Esophagus muscularis mucosa (tissue), 4 donors: ENCODE measurements around the gene SH3D21. TPM values are rescaled to one million over a fixed set of nuclear protein-coding genes. Genes with fewer than 3 reads are reported as not detected.

Experiments
- DNase-seq: peaks from one replicate; pipeline ENCODE4 v3.0.0-alpha.2; 2017; ENCODE audit errors: extremely low spot score
- H3K27ac ChIP-seq, 4 donors: fragments of 200-600 bp; sonication (generic); replicated peaks in 1 of 4; 1 replicate in 3 of 4; 2 replicates in 1 of 4; pipeline ENCODE4 v1.5.1; 2016 to 2019; ENCODE audit warnings: mild to moderate bottlenecking in 1 of 4
- H3K27me3 ChIP-seq, 4 donors: fragments of 200-600 bp; sonication (generic); one replicate each; pipeline versions ENCODE4 v1.5.1 to v1.6.0; 2016 to 2019
- H3K36me3 ChIP-seq, 4 donors: fragments of 200-600 bp; sonication (generic); one replicate each; pipeline ENCODE4 v1.5.1; 2016 to 2019
- H3K4me1 ChIP-seq, 4 donors: fragments of 200-600 bp; sonication (generic); one replicate each; pipeline ENCODE4 v1.5.1; 2016 to 2019
- H3K4me3 ChIP-seq, 4 donors: fragments of 200-600 bp; sonication (generic); 1 replicate in 2 of 4; 2 replicates in 2 of 4; pipeline ENCODE4 v1.5.1; 2016 to 2019; ENCODE audit warnings: mild to moderate bottlenecking in 4 of 4, moderate library complexity in 1 of 4
- H3K9me3 ChIP-seq, 4 donors: fragments of 200-600 bp; sonication (generic); 1 replicate in 3 of 4; 2 replicates in 1 of 4; pipeline ENCODE4 v1.5.1; 2016 to 2019
- EP300 ChIP-seq: sonication (generic); formaldehyde crosslinking; IDR thresholded peaks from one replicate; pipeline ENCODE4 v1.6.1; 2017; ENCODE audit warnings: antibody characterized with exemption
- POLR2A ChIP-seq: fragments of 450-650 bp; IDR thresholded peaks from one replicate; pipeline ENCODE4 v1.6.1; 2017; ENCODE audit warnings: antibody characterized with exemption, moderate library complexity, mild to moderate bottlenecking, low read depth
- POLR2AphosphoS5 ChIP-seq, 2 donors: sonication (generic); formaldehyde crosslinking; IDR thresholded peaks; one replicate each; pipeline ENCODE4 v1.6.1; 2017; ENCODE audit warnings: antibody characterized with exemption in 2 of 2
- WGBS: methylation state at CpG from one replicate; pipeline ENCODE4 v1.1.5; 2018; 5-methylcytosine and 5-hydroxymethylcytosine counted together
- intact Hi-C: fragments of 100-400 bp; cut with DNase I; formaldehyde crosslinking; loops from one replicate; pipeline ENCODE4 v1.15.1; 2023
- total RNA-seq, 4 donors: library from RNA; depleted of rRNA; stranded (reverse); fragments of >200 nt; gene quantifications; one replicate each; pipeline versions ENCODE4 v1.1.0 to v1.2.1, GENCODE V29; 2016
- TF ChIP-seq, protein P1 (sequence below), 3 experiments: fragments of 200-600 bp in 2 of 3; fragments of 450-650 bp in 1 of 3; sonication (generic) in 2 of 3; IDR thresholded peaks; one replicate each; pipeline ENCODE4 v1.5.1; 2017 to 2019; ENCODE audit warnings: antibody characterized with exemption in 3 of 3, mild to moderate bottlenecking in 2 of 3, moderate library complexity in 1 of 3

Gene SH3D21
- total RNA-seq, 4 donors from 2014 or later = 0.26 to 2.0 (median 1.1) TPM

DNA sequence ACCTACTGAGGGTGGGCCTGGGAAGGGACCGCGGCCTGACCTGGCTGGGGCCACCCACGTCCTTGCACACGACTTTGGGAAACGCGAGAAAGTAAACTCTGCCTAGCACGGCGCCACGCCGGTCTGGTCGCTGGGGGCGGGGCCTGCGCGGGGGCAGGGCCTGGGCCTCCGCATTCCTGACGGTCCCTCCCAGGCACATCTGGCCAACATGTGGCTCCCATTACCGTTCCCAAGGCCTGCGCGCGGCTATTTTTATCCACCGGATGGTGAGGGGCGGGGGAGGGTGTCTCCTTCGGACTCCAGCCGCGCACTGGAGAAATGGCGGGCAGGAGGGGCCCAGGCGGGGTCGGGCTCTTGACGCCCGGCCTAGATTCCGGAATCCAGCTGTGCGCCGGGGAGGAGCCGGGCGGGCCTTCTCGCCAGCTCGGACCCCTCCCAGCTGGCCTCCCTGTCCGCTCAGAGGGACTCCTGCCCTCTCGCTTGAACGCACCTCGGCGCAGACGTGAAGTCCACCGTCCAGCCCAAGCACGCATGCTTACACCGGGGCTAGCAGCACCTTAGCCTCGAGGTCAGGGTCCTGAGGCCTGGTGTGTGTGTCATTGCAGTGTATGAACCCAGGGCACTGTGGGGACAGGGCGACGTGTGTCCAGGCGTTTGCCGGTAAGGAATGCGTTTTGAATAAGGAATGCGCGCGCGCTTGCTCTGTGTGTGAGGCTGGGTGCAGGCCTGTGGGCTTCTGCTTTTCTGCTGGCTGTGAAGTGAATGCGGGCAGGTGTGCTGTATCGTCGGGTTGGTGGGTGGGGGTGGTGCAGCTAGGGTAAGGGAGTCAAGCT, 15.2 kb downstream of the SH3D21 start:
- Histone ChIP-seq H3K9me3 (no peaks in the 10 kb centered on the region), H3K27ac (peak overlapping the region; percentile 79 to 92 (median 90)), H3K4me1 (peaks cover 25 to 43% (median 39%) of the 10 kb centered on the region in 4 donors), H3K4me3 (peak overlapping the region; percentile 70 to 92 (median 84)), H3K36me3 (peaks cover 0 to 7% (median 2%) of the 10 kb centered on the region in 4 donors), H3K27me3 (no peaks in the 10 kb centered on the region)
- TF ChIP-seq, protein P1, sequence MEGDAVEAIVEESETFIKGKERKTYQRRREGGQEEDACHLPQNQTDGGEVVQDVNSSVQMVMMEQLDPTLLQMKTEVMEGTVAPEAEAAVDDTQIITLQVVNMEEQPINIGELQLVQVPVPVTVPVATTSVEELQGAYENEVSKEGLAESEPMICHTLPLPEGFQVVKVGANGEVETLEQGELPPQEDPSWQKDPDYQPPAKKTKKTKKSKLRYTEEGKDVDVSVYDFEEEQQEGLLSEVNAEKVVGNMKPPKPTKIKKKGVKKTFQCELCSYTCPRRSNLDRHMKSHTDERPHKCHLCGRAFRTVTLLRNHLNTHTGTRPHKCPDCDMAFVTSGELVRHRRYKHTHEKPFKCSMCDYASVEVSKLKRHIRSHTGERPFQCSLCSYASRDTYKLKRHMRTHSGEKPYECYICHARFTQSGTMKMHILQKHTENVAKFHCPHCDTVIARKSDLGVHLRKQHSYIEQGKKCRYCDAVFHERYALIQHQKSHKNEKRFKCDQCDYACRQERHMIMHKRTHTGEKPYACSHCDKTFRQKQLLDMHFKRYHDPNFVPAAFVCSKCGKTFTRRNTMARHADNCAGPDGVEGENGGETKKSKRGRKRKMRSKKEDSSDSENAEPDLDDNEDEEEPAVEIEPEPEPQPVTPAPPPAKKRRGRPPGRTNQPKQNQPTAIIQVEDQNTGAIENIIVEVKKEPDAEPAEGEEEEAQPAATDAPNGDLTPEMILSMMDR (IDR thresholded peaks at IDR 0.05) = no peak
- peak; percentile 37 to 48 for TF ChIP-seq POLR2AphosphoS5 (IDR thresholded peaks at IDR 0.05)
- intact Hi-C loops = no loop called here
- WGBS = 32% methylated on average over 33 of the region's 59 CpGs
- no peak for DNase-seq

DNA sequence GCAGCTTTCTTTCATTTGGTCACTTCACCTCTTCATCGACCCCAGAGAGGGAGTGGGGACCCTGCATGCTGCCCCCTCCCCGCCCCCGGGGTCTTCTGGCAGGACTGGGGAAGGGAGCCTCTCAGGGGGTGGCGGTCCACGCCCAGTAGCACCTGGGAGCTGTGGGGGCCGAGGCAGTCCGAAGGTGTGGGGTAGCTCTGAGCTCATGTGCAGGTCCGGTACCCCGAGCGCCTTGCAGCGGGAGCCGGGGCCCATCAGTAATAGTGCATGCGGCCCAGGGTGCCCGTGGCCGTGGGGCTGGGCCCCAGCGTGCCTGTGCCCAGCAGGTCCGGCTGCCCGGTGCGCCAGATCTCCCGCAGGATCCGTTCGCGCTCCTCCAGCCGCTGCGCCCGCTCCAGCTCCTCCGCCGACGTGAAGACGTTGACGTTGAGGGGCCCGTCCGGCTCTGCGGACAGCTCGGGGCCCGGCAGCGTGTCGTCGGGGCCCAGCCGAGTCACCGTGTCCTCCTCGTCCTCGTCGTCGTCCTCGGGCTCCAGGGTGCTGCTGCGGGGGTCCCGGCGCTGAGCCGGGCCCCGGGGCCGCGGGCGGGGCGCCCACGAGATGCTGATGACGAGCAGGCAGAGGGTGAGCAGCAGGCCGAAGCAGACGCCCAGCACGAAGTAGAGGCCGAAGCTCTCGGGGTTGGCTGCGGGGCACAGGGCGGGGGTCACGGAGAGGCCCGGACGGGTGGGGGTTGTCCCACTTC, 16.0 kb downstream of the SH3D21 start:
- Histone ChIP-seq H3K4me3 (peak overlapping the region; percentile 70 to 92 (median 84)), H3K4me1 (peaks cover 25 to 43% (median 39%) of the 10 kb centered on the region in 4 donors), H3K9me3 (no peaks in the 10 kb centered on the region), H3K36me3 (peaks cover 0 to 7% (median 2%) of the 10 kb centered on the region in 4 donors), H3K27ac (peak overlapping the region; percentile 79 to 92 (median 90)), H3K27me3 (no peaks in the 10 kb centered on the region)
- TF ChIP-seq POLR2AphosphoS5 (IDR thresholded peaks at IDR 0.05) (no peak), POLR2A (no peak), EP300 (no peak)
- TF ChIP-seq, protein P1 (IDR thresholded peaks at IDR 0.05) = no peak
- intact Hi-C loops = no loop called here
- DNase-seq = no peak
- 68% methylated on average over 30 of the region's 67 CpGs for WGBS

DNA sequence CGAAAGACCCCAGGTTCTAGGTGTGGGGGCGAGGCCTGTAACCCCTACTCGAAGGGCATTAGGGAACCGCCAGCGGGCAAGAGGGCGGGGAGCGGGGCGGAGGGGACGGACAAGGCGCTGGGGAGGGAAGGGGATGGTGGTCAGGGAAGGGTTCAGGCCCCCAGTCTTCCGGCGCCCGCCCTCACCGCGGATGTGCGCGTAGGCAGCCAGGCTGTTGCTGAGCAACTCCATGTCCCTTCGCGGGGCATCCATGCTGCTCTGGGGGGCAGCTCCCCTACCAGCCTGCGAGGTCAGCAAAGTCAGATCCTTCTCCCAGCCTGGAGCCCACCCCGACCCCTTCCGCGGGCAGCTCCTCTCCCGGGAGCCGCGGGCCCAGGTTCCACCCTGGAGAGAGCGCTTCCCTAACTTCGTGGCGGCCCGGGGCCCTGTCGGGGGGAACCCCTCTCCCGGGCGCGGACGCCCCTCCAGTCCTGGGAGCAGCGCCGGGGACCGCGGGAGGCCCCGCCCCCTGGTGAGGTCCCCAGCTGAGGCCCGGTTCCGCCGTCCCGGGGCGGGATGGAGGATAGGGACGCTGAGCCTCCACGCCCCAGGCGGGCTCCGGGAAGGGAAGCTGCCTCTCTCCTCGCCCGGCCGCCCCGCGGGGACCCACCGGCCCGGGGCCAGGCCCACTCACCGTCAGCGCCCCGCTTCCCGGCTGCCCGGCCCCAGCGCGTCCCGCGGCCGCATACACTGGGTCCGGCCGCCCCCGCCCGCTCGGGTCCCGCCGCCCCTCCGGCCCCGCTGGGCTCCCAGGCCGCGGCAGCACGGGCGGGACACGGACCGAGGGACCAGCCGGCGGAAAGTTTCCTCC, 16.8 kb downstream of the SH3D21 start:
- H3K36me3 ChIP-seq = peaks cover 0 to 7% (median 2%) of the 10 kb centered on the region in 4 donors
- TF ChIP-seq EP300 (no peak), POLR2AphosphoS5 (IDR thresholded peaks at IDR 0.05) (no peak)
- TF ChIP-seq, protein P1 (IDR thresholded peaks at IDR 0.05) = no peak
- no peaks in the 10 kb centered on the region for H3K27me3 ChIP-seq
- H3K4me1 ChIP-seq = peaks cover 25 to 43% (median 39%) of the 10 kb centered on the region in 4 donors
- WGBS = 16% methylated on average over 11 of the region's 83 CpGs
- H3K27ac ChIP-seq = peak overlapping the region; percentile 79 to 92 (median 90)
- intact Hi-C loops = no loop called here
- H3K4me3 ChIP-seq = peak overlapping the region; percentile 70 to 92 (median 84)
- no peak for DNase-seq
- H3K9me3 ChIP-seq = no peaks in the 10 kb centered on the region

DNA sequence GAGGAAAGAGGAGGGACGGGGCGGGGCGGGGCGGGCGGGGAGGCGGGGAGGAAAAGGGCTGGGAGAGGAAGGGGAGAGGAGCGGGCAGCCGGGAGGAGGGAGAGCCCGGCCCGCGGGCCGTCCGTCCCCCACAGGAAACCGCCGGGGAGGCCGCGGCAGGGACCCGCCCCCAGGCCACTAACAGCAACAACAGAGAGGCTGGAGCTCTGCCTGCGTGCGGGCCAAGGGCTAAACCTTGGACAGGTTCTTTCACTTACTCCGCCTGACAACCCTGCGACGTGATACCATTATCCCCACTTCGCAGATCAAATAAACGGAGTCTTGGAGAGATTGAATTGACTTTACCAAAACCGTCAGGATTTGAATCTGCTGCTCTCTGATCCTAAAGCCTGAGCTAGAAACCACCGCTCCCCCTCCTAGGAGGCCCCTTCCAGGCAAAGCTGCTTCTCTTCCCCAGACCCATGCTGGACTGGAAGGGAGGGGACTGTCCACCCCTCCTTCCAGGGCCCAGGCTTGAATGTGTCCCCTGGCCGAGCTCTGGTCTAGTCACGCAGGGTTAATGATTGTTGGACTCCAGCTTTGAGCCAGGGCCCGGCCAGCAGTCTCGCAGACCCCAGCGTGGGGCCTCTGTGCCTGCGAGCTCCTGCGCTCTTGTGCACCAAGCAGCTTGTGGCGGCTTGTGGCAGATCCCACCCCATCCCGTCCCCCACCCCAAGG, 17.6 kb downstream of the SH3D21 start, which contains the start of gene EVA1B:
Gene EVA1B (minus strand): TSS at position 10 of the 717 bp plus-strand sequence. CDS start 608 bp downstream, outside the sequence.
- peak within 1 kb of the TSS; percentile 70 to 92 (median 84) for H3K4me3 ChIP-seq
- peak within 1 kb of the TSS; percentile 79 to 92 (median 90) for H3K27ac ChIP-seq
- intact Hi-C loops = no loop called here
- no peaks in the 10 kb centered on the region for H3K27me3 ChIP-seq
- peaks cover 0 to 7% (median 2%) of the 10 kb centered on the region in 4 donors for H3K36me3 ChIP-seq
- no peaks in the 10 kb centered on the region for H3K9me3 ChIP-seq
- H3K4me1 ChIP-seq = peaks cover 29 to 46% (median 42%) of the 10 kb centered on the region in 4 donors
- TF ChIP-seq, protein P1 (IDR thresholded peaks at IDR 0.05) = no peak
- no peak for TF ChIP-seq EP300
- TF ChIP-seq POLR2AphosphoS5 (IDR thresholded peaks at IDR 0.05) = peak; percentile 39 to 57
- DNase-seq = no peak
- WGBS = under 1% methylated on average over 22 of the region's 36 CpGs
